ENCODE results near the gene GIMAP8.
"Not testable (repeated sequence)": the region's sequence is repeated elsewhere in the genome, so short reads cannot be mapped to it uniquely, and the experiment has no call there.

GIMAP8 gene

GRCh38 chr7:150468241-150468640 is 17.8 kb downstream of the GIMAP8 start:
- DNase-seq: no peak

DNA sequence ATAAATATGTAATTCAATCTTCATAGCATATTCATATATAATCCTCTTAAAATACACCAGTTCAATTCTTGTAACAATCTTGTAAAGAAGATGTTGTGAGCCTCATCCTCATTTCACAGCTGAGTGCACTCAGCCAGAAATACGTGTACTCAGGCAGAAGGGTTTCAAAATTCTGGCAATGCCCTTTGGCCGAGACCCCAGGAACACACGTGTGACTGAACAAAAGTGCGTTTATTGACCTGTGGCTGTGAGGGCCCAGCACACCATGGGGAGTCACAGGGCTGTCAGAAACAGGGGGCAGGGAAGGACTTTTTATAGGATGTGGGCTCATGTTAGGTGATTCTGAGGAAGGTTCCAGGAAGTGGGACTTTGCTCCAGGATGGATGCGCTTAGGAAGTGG is 21.5 kb downstream of the GIMAP8 start:
- no peak for DNase-seq

DNA sequence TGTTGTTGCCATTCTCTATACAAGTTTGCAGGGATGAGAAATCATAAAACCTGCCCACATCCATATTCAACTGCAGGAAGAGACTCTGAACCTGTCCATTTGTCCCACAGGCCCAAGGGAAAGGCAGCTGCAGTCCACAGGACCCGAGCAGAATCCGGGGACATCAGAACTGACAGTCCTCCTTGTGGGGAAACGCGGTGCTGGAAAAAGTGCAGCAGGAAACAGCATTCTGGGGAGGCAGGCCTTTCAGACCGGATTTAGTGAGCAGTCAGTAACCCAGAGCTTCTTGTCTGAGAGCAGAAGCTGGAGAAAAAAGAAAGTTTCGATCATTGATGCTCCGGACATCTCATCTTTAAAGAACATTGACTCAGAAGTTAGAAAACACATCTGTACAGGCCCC is 23.5 kb downstream of the GIMAP8 start:
- DNase-seq: no peak

GRCh38 chr7:150476285-150476684 is 25.9 kb downstream of the GIMAP8 start:
- DNase-seq: no peak

- DNase-seq: no peak
Observed at GRCh38 chr7:150476819-150477631, 26.6 kb downstream of the GIMAP8 start.

- no peak for DNase-seq
Observed at GRCh38 chr7:150479023-150479716, 28.7 kb downstream of the GIMAP8 start.

DNA sequence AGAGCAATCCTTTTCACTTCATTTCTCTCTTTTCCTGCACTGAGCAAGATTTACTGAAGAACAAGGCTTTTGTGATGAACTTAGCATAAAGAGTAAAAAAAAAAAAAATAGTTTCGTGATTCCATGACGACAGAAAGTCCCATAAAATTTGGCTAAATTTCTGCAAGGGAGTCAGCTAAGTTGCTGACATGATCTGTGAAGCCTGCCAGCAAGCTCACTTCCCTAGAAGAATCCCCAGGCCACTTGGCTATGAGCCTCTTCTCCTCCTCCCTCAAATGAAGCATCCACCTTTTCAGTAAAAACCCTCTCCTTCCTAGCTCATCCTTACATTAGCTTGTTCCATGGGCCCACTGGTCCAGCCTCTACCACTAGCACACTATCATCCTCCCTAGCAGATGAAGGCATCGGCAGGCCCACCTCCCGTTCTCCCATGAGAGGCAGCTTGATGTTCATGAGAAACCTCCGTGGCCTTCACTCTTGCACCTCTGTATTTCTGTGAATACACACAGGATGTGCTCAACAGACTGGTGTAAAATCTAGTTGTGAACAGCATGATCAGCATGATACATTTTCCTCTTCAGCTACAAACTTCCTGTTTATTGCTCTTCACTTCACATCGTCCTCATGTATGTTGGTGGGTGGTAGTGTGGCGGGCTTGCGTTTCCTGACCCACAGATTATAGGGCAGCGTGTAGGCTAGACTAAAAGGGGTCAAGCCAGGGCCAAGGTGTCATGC is 30.9 kb downstream of the GIMAP8 start:
- DNase-seq: no peak

DNA sequence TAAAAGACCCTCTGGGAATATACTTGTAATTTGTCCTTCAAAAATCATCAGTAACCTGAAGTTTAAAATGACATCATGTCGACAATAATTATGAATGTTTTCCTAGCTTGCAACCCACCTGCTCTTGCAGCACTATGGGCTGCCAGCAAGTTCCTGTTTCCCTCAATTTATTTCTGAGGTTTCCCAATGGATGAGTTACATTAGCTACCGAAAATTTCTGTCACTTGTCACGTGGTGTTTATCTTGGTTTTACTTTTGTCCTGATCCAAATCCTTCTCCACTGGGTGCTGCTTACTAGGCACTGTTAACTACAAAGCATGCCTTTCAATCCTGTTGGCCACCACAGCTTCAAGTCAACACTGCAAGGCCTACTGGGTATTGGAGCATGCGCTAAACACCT is 31.5 kb downstream of the GIMAP8 start:
- DNase-seq: no peak

DNA sequence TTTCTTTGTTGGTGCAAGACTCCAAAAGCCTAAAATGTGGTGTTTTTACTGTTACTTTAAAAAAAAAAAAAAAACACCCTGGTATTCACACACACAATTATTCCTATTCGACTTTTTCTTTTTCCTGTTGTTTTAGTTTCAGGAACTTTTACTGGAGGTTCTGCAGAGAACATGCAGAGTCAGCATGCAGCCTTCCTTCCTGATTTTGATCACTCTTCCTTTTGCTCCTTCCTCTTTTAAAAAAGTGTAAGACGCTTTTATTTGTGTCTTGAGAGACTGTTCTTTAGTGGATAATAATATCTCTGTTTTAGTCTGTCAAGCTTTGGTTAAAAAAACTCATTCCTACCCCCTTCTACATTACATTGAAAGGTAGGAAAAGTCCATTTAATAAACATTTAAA is 33.1 kb downstream of the GIMAP8 start:
- not testable (repeated sequence) for DNase-seq

DNA sequence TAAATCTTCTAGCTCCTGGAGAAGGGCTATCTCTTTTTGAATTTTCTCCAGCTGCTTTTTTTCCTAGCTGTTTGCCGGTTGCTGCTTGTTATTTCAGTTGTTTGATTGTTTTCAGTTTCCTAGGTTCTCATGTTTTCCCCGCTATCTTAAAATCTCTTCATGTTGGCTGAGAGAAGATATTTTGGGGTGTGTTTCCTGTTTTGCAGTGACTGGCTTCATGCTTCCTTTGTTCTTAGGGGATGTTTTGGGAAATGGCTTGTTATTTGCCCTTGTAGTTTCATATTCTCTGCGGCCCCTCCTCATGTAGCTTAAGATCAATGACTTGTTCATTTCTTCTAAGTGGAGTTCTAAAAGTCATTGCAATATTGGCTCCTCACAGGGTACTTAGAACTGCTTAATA is 33.6 kb downstream of the GIMAP8 start:
- DNase-seq: not testable (repeated sequence)

DNA sequence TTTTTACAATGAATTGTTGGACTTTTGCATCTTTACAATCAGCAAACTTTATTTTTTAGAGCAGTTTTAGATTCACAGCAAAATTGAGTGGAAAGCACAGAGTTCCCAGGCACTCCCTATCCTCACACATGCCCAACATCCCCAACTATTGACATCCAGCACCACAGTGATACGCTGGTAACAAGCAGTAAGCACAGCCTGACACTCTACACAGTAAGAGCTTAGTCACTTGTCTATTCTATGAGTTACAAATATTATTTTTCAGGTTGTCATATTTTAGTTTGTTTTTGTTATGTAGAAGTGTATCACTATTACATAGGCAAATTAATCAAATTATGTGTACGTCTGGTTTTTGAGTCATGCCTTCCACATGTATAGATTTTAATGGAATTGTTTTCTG is 37.2 kb downstream of the GIMAP8 start:
- DNase-seq: no peak

- DNase-seq: no peak
Observed at GRCh38 chr7:150489782-150490181, 39.4 kb downstream of the GIMAP8 start.

- DNase-seq: not testable (repeated sequence)
Observed at GRCh38 chr7:150493442-150493841, 43.0 kb downstream of the GIMAP8 start.

DNA sequence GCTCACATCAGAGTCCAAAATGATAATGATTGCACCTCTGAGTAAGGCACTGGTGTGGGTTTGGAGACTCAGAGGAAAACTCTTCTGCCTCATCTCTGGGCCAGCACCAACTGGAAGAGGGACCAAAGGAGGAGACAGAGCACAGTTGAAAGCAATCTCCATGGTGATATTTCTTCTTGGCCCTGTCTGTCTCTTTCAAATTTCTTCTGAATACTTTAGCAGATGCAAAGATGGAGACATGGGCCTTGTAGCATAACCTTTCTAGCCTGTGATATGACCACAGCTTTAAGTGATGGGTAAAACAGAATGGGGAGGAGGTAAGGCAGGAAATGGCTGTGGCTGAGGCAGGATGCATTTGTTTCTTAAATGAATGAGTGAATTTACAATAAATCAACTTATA is 52.1 kb downstream of the GIMAP8 start:
- no peak for DNase-seq

GRCh38 chr7:150503155-150503554 is 52.7 kb downstream of the GIMAP8 start:
- no peak for DNase-seq

DNA sequence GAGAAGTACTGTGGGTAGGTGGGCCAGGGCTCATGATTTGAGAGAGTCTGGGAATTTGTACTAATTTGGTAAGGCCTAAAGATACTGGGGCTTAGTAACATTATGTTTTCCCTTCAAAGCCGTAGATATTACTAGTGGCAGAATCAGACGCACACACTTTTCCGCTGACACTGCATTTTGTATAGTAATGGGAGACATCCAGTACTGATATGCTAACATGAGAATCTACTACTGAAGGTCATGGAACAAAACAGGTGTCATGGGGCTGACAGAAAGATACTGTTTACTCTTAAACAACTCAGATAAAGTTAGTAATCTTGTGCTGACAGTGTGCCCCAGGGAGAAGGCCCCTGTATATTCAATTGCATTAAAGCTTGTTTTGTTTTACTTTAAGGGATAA is 53.2 kb downstream of the GIMAP8 start:
- no peak for DNase-seq

GRCh38 chr7:150507947-150508602 is 57.6 kb downstream of the GIMAP8 start:
- no peak for DNase-seq

- DNase-seq: no peak
Observed at GRCh38 chr7:150511048-150511447, 60.6 kb downstream of the GIMAP8 start.

DNA sequence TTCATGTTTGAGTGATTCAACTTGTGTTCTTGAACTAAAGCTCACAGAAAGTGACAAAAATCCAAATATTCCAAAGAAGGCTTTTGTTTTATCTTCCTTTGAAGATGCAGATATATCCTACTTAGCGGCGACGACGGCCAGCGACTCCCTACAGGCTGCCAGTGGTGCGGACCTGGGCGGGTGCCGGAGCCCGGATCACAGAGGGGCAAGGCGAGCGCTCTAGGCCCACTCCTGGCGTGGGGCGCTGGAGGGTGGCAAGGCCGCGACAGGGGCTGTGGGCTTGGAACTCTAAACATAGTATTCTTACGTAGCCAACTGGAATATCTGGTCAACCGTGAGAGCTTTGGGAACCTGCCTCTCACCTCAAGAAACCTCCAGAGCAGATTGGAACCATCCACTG is 63.3 kb downstream of the GIMAP8 start:
- no peak for DNase-seq

- DNase-seq: no peak
Observed at GRCh38 chr7:150514748-150515222, 64.4 kb downstream of the GIMAP8 start, which contains the start of gene GIMAP7. GIMAP7 (plus strand) TSS chr7:150514872; CDS start chr7:150519975, 5,103 bp downstream.

- DNase-seq: no peak
Observed at GRCh38 chr7:150515248-150516147, 65.1 kb downstream of the GIMAP8 start.

Measured in NCI-H146 (cell line).